Stimulated activated CD8-positive, alpha-beta memory T cell treated with anti-CD3 and anti-CD28 coated beads, Interleukin-15, amount 100 ng/mL, for 4 hours (primary cell): ENCODE results near the gene ST7.
"Not testable (repeated sequence)": the region's sequence is repeated elsewhere in the genome, so short reads cannot be mapped to it uniquely, and the experiment has no call there.

Experiments
- DNase-seq, 2 donors: peaks; one replicate each; pipeline ENCODE4 v3.0.0-alpha.2; 2020; ENCODE audit warnings: low read depth in 2 of 2

ST7 gene

DNA sequence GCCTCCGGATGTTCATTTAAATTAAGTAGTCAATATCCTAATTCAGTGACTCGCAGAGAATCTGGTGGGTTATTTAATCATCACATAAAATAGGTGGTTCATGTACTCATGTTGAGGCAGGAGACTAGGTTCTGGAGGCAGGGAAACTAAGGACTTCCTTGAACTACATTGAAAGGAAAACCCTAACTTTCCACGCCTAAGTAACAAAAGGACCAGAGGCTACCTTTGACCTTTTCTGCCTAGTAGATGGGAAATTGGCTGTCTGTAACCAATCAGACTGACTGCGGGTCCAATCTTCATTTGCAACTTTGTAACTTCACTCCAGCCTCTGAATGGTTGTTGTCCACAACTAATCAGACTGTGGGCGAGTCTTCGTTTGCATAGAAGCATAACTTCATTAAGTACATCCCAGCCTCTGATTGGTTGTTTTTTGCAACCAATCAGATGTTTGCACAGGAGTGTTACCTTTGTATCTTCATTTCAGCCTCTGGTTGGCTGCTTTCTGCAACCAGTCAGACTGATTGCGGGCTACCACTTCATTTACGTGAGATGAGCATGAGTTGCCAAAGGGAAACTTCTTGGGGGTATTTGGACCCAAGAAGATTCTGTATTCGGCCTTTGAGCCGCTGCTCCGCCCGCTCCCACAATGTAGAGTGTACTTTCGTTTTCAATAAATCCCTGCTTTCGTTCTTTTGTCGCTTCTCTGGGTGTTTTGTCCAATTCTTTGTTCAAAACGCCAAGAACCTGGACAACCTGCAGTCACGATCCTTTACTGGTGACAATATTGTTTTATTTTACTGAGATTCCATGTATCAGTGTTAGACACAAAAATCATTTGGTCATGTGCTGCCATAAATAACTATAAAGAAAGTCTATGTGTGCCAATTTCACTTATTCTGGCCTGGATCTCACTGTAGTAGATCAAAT is 1.7 kb upstream of the ST7 start:
- DNase-seq, result no peak

DNA sequence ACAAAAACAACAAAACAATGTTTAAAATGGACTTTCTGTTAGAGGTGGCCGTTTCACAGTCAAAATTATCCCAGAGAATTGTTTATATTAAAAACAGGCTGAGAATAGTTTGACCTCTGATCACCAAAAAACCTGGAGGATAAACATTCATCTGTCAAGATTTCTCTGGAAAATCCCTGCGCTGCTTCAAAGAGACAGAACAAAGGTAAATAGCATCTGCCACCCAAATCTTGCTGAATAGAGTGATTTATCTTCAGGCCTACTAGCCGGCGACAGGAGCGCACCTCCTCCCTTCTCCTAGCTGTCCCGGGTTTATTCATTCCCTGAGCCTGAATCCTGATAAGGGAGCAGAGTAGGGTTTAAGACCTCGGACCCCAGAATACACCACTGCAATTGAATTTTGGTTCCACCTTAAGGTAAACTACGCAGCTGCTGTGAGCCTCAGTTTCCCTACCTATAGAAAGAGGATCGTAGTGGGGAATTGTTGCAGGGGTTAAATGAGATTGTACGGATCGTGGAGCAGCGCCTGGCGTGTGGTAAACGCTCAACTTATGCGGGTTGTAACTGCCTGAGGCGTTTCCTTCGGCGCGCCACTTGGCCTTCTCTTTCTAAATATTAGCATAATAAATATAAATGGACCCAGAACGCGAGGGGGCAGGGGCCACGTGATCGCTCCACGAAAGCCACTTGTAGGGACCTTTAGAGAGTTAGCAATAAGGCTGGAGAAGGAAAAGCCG is 498 bp upstream of the ST7 start:
- DNase-seq, result peak in 1 of 2 donors; percentile 5

- peak in 1 of 2 donors; percentile 4 for DNase-seq
Measured at GRCh38 chr7:116953906-116954838, 871 bp downstream of the ST7 start.

GRCh38 chr7:116955340-116955739 is 2.0 kb downstream of the ST7 start:
- DNase-seq, result no peak

DNA sequence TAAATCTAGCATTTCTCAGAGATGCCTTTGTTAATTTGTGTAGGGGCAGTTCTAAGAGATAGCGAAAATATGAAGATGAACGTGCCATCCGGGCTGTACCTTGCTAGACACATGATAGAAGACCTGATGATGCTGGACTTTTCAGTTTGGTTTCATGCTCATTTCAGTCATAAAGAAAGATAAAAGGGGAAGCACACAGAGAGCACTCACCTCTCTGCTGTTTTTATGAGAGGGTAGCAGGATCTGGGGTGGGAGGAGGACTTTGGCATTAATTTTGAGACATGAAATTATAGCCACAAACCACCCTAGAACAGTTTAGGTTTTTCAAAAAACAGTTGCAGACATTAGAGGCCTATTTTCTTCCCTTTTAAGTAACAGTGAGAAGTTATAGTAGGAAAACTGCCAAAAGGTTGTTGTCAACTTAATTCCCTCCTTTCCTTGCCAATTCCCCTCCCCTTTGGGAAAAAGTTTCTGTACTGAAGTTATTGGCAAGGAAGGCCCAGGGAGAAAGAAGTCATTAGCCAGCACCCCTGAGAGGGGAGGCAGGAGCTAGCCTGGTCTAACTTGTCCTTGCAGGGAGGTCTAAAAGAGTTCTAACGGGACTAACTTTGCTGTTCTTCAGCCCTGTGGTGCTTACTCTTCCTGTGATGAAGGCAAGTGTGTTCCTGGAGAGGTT is 2.6 kb downstream of the ST7 start:
- no peak for DNase-seq

- DNase-seq, result no peak
Measured at GRCh38 chr7:116956477-116956804, 3.1 kb downstream of the ST7 start.

GRCh38 chr7:116957874-116958273 is 4.6 kb downstream of the ST7 start:
- DNase-seq, result no peak

DNA sequence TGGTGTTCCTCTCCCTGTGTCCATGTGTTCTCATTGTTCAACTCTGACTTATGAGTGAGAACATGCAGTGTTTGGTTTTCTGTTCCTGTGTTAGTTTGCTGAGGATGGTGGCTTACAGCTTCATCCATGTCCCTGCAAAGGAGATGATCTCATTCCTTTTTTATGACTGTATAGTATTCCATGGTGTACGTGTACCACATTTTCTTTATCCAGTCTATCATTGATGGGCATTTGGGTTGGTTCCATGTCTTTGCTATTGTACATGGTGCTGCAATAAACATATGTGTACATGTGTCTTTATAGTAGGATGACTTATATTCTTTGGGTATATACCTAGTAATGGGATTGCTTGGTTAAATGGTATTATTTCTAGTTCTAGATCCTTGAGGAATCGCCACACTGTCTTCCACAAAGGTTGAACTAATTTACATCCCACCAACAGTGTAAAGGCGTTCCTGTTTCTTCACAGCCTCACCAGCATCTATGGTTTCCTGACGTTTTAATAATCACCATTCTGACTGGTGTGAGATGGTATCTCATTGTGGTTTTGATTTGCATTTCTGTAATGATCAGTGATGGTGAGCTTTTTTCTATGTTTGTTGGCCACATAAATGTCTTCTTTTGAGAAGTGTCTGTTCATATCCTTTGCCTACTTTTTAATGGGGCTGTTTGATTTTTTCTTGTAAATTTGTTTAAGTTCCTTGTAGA is 8.8 kb downstream of the ST7 start:
- DNase-seq, result not testable (repeated sequence)

DNA sequence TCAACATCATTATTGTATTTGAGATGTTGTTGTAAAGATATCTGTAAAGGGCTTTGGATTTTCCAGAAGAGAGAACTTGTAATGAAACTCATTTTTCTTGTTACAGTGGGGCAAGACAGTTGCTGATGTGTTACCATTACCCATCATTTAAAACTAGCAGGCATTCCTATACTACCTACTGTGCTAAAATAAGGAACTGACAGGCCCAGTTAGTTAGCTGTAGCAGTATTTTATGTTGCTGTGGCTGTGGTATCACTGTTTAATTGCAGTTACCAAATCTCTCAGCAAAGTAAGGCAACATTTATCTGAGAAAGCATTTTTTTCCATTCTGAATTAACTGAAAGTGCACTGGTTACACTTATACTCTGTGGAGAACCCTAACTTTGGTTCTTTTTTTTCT is 9.9 kb downstream of the ST7 start:
- no peak for DNase-seq

DNA sequence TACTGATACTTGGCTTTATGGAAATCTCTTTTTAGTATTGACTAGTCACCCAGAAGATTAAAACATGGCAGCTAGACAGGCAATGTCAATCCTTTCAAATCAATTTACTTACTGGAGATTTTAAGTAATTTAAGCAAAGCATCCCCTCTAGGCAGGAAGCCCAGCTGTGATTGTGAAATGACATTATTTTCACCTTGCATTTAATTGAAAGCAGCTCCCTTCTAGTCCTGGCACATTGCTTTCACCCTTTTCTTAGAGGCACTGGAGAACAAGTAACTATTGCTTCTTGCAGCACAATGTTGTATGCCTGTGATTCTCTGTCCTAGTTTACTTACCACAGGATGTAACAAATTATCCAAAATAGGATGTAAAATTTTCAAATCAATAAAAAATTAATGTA is 13.3 kb downstream of the ST7 start:
- DNase-seq, result no peak

GRCh38 chr7:116967254-116967922 is 14.1 kb downstream of the ST7 start:
- no peak for DNase-seq

DNA sequence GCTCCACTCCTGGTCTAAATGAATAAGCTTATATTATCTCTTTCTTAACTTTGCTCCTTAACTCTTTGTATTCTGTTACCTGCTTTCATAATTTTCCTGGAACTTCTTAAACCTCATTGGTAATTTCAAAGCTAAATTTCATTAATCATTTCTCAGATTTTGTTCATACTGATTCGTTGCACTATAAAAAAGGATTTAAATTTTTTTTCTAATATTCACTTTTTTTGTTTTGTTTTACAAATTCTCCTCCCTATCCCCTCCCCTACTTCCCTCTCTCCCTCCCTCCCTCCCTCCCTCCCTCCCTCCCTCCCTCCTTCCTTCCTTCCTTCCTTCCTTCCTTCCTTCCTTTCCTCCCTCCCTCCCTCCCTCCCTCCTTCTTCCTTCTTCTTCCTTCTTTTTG is 14.7 kb downstream of the ST7 start:
- DNase-seq, result no peak

DNA sequence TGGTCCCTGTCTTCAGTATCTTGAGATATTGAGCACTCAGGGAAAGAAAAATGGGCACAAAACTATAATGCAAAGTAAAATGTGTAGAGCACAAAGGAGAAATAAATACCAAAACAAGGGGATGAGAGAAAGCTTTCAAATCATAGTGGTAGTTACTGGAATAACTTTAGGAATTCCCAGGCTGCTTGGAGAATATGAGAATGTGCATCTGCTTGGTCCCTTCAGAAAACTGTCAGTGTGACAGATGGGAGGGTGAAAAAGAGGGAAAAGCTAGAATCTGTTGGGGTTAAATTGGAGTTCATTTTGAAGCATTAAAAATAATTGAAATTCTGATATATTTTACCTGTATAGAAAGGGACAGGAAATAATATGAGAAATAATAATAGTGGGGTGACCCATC is 15.3 kb downstream of the ST7 start:
- DNase-seq, result no peak

- DNase-seq, result no peak
Measured at GRCh38 chr7:116969371-116969902, 16.1 kb downstream of the ST7 start.

GRCh38 chr7:116970238-116970910 is 17.1 kb downstream of the ST7 start:
- DNase-seq, result no peak

- not testable (repeated sequence) for DNase-seq
Measured at GRCh38 chr7:116971153-116971552, 17.9 kb downstream of the ST7 start.

DNA sequence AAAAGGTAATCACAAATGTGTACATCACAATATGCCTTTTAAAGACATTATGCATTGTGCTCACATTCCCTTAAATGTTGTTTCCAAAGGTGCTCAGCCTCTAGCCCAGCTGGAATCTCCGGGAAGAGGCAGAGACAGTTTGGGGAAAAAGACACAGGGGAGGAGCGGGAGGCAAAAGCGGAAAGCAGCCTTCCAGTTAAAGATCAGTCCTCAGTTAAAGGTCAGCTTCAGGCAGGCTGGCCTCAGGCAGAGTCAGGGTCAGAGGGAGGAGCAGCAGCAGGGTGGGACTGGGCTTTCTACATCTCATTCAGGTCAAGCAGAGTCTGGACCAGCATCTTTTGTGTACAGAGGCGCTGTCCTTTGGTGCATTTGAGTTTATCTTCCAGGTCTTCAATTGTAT is 18.6 kb downstream of the ST7 start:
- DNase-seq, result no peak

- not testable (repeated sequence) for DNase-seq
Measured at GRCh38 chr7:116975024-116975423, 21.7 kb downstream of the ST7 start.

- no peak for DNase-seq
Measured at GRCh38 chr7:116977172-116977571, 23.9 kb downstream of the ST7 start.
